Measurements from ENCODE around the gene CENPW.

The CENPW gene

DNA sequence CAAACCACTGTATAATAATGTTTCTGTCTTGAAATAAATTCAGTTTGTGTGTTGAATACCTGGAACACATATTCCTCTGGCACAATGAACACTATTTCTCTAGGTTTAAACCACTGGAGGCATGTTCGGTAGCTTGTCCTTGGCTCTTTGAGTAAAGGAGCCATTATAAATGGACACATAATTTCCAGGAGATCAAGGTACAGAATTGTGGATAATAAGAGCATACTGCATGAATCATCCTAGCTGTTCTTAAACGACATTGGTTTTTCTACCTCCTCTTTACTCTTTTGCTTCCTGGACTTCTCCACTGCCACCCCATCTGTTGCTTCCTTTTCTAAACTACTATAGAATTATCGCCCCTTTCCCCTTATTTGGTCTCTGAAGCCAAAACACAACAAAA is 1.2 kb downstream of the CENPW start:
- Histone ChIP-seq H2AFZ (ENCODE audit: low read depth, low read length) (peak overlapping the region; percentile 98), H3K9me3 (ENCODE audit: low read length) (no peaks in the 10 kb centered on the region), H3K4me1 (ENCODE audit: insufficient read depth, low read length) (peaks cover 24% of the 10 kb centered on the region), H3K27me3 (ENCODE audit: insufficient read depth, low read length) (no peaks in the 10 kb centered on the region), H3K4me3 (ENCODE audit: low read length) (peak overlapping the region; percentile 81), H3K36me3 (ENCODE audit: insufficient read depth, low read length) (no peaks in the 10 kb centered on the region)

DNA sequence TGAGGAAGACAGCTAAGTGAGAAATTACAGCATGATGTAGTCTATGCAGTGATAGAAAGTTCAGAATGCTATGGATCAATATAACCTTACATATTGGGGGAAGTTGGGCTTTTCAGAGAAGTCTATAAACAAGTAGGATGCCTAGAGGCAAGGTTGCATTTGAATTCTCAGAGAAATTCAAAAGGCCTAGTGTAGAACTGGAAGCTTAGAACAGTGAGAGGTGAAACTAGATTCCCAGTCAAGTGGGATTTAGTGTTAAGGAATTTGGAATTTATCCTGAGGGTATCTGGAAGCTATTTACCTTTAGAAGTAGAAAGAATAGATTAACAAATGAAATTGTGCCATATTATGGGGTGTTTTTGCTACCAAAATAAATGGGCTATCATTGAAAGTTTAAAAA is 4.3 kb downstream of the CENPW start:
- no peaks in the 10 kb centered on the region for H3K9me3 ChIP-seq (ENCODE audit: low read length)
- peaks cover 24% of the 10 kb centered on the region for H3K4me1 ChIP-seq (ENCODE audit: insufficient read depth, low read length)
- H3K4me3 ChIP-seq (ENCODE audit: low read length): no peak overlapping the region
- H3K27me3 ChIP-seq (ENCODE audit: insufficient read depth, low read length): no peaks in the 10 kb centered on the region
- H3K36me3 ChIP-seq (ENCODE audit: insufficient read depth, low read length): peaks cover 3% of the 10 kb centered on the region
- H2AFZ ChIP-seq (ENCODE audit: low read depth, low read length): no peak overlapping the region

DNA sequence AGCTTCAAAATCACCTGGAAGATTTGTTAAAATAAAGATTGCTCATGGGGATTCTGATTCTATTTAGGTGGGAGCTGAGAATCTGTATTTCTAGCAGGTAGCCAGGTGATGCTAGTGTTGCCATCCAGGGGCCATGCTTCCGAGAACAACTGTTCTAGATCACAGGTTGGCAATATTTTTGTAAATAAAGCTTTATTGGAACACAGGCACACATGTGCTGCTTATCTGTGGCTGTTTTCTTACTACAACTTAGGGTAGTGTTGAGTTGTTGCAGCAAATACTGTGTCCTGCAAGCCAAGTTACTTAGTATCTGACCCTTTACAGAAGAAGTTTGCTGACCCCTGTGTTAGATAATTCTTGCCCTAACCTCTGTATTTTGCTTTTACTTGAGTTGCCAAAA is 12.0 kb downstream of the CENPW start:
- H3K4me3 ChIP-seq (ENCODE audit: low read length): no peak overlapping the region
- no peaks in the 10 kb centered on the region for H3K4me1 ChIP-seq (ENCODE audit: insufficient read depth, low read length)
- H2AFZ ChIP-seq (ENCODE audit: low read depth, low read length): no peak overlapping the region
- no peaks in the 10 kb centered on the region for H3K27me3 ChIP-seq (ENCODE audit: insufficient read depth, low read length)
- H3K9me3 ChIP-seq (ENCODE audit: low read length): no peaks in the 10 kb centered on the region
- H3K36me3 ChIP-seq (ENCODE audit: insufficient read depth, low read length): peaks cover 10% of the 10 kb centered on the region

DNA sequence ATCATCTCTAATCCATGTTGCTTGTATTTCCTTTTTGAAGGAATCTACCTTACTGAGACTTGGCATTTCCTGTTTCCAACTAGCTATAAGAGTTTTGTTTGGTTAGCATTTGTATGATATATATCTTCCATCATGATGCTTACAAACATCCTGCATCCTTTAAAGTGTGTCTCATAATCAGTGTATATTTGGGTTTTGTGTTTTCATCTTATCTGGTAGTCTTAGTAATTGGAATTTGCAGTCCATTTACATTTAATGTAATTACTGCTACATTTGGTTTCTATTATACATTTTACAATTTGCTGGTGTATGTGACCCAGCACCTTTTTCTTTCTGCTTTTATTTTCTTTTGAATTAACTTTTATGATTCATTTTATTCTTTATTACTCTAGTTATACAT is 12.6 kb downstream of the CENPW start:
- Histone ChIP-seq H3K9me3 (ENCODE audit: low read length) (no peaks in the 10 kb centered on the region), H3K27me3 (ENCODE audit: insufficient read depth, low read length) (no peaks in the 10 kb centered on the region), H3K4me1 (ENCODE audit: insufficient read depth, low read length) (no peaks in the 10 kb centered on the region), H3K4me3 (ENCODE audit: low read length) (no peak overlapping the region), H3K36me3 (ENCODE audit: insufficient read depth, low read length) (peaks cover 10% of the 10 kb centered on the region), H2AFZ (ENCODE audit: low read depth, low read length) (no peak overlapping the region)

DNA sequence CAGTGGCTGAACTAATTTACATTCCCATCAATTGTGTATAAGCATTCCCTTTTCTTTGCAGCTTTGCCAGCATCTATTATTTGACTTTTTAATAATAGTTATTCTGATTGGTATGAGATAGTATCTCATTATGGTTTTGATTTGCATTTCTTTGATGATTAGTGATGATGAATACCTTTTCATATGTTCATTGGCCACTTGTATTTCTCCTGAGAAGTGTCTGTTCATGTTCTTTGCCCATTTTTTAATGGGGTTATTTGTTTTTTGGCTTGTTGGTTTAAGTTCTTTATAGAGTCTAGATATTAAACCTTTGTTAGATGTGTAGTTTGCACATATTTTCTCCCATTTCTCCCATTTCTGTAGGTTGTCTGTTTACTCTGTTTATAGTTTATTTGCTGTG is 16.6 kb downstream of the CENPW start:
- Histone ChIP-seq H3K36me3 (ENCODE audit: insufficient read depth, low read length) (no peaks in the 10 kb centered on the region), H3K27me3 (ENCODE audit: insufficient read depth, low read length) (no peaks in the 10 kb centered on the region), H3K4me3 (ENCODE audit: low read length) (no peak overlapping the region)

DNA sequence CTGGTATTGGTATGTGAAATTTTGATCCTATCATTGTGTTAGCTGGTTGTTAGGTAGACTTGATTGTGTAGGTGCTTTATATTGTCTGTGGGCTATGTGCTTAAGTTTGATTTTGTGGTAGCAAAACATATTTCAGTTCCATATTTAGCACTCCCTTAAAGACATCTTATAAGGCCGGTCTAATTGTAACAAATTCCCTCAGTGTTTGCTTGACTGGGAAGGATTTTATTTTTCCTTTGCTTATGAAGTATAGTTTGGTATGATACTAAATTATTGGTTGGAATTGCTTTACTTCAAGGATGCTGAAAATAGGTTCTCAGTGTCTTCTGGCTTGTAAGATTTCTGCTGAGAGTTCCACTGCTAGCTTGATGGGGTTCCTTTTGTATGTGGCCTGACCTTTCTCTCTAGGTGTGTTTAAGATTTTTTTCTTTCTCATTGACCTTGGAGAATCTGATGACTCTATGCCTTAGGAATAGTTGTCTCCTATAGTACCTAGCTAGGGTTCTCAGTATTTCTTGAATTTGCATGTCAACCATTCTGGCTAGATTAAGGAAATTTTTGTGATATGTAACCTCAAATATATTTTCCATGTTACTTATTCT is 20.1 kb downstream of the CENPW start:
- no peak overlapping the region for H3K4me3 ChIP-seq (ENCODE audit: low read length)
- H3K36me3 ChIP-seq (ENCODE audit: insufficient read depth, low read length): no peaks in the 10 kb centered on the region
- peaks cover 2% of the 10 kb centered on the region for H3K9me3 ChIP-seq (ENCODE audit: low read length)
- H2AFZ ChIP-seq (ENCODE audit: low read depth, low read length): no peak overlapping the region
- H3K27me3 ChIP-seq (ENCODE audit: insufficient read depth, low read length): no peaks in the 10 kb centered on the region
- no peaks in the 10 kb centered on the region for H3K4me1 ChIP-seq (ENCODE audit: insufficient read depth, low read length)

More for the DNA sequence above, 16.6 kb downstream of the CENPW start:
- H2AFZ ChIP-seq (ENCODE audit: low read depth, low read length): no peak overlapping the region
- H3K4me1 ChIP-seq (ENCODE audit: insufficient read depth, low read length): no peaks in the 10 kb centered on the region
- peaks cover 2% of the 10 kb centered on the region for H3K9me3 ChIP-seq (ENCODE audit: low read length)

DNA sequence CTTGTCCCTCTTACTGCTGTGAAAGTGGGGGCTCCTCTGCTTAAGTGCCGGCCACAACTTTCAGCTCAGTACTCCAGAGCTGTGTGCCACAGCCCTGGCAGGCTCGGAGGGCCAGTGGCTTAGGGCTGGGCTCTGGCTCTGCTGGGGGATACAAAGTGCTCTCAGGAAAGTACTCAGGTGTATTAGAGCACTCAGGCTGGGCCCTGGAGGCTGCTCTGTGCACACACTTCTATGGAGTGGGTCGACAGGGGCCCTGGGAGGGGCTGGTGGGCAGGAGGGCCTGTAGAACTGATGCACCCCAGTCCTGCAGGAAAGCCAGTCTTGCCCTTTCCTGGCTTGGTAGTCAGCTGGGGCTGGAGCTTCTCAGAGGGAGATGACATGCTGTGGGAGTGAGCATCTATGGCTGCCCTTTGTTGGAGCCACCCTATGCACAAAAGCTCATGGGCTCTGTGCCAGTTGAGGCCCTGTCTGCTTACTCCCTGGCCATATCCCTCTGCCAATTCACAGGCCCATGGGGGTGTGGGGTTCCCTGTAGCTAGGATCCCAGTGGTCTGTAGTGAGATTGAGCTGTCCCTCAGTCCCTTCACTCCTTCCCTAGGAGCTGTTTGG is 22.0 kb downstream of the CENPW start:
- peaks cover 2% of the 10 kb centered on the region for H3K9me3 ChIP-seq (ENCODE audit: low read length)
- H3K4me3 ChIP-seq (ENCODE audit: low read length): no peak overlapping the region
- peaks cover 3% of the 10 kb centered on the region for H3K36me3 ChIP-seq (ENCODE audit: insufficient read depth, low read length)
- no peaks in the 10 kb centered on the region for H3K4me1 ChIP-seq (ENCODE audit: insufficient read depth, low read length)
- no peaks in the 10 kb centered on the region for H3K27me3 ChIP-seq (ENCODE audit: insufficient read depth, low read length)
- H2AFZ ChIP-seq (ENCODE audit: low read depth, low read length): no peak overlapping the region

DNA sequence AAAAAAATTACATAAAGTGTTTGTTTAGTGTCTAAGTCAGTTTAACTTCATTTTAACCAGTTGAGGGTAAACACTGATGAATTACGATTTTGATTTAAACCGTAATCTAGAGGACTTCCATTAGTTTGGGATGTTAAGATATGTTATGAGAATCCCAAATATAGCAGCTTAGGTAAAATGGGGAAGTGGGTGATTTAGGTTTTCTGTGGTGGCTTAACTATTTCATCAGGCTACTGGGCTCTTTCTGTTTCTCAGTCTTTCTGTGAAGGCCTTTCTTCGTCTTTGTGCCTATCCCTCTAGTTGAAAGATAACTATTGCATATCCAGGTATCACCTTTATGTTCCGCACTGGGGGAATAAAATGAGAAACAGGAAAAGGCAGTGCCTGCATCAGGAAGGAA is 27.9 kb downstream of the CENPW start:
- Histone ChIP-seq H3K9me3 (ENCODE audit: low read length) (no peaks in the 10 kb centered on the region), H3K4me1 (ENCODE audit: insufficient read depth, low read length) (no peaks in the 10 kb centered on the region), H3K36me3 (ENCODE audit: insufficient read depth, low read length) (peaks cover 3% of the 10 kb centered on the region), H2AFZ (ENCODE audit: low read depth, low read length) (no peak overlapping the region), H3K27me3 (ENCODE audit: insufficient read depth, low read length) (no peaks in the 10 kb centered on the region), H3K4me3 (ENCODE audit: low read length) (no peak overlapping the region)

DNA sequence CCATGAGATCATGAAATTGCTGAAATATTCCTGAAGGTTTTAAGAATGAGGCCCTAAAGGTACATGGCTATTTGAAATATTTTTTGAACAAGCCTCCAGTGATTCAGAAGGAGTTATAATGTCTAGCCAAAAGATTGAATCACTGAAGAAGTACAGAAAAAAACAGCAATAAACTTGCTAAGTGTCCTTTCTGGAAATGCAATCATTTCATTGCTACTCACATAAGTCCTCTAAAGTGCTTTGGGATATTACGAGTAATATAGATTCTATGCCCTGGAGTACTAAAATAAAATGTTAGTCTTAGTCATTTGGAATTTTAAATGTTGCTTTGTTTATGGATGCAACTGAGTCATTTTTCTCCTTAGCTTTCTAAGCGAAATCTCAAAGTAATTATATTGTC is 32.7 kb downstream of the CENPW start:
- no peaks in the 10 kb centered on the region for H3K9me3 ChIP-seq (ENCODE audit: low read length)
- H3K4me3 ChIP-seq (ENCODE audit: low read length): no peak overlapping the region
- no peaks in the 10 kb centered on the region for H3K36me3 ChIP-seq (ENCODE audit: insufficient read depth, low read length)
- no peaks in the 10 kb centered on the region for H3K4me1 ChIP-seq (ENCODE audit: insufficient read depth, low read length)
- H2AFZ ChIP-seq (ENCODE audit: low read depth, low read length): no peak overlapping the region
- no peaks in the 10 kb centered on the region for H3K27me3 ChIP-seq (ENCODE audit: insufficient read depth, low read length)

DNA sequence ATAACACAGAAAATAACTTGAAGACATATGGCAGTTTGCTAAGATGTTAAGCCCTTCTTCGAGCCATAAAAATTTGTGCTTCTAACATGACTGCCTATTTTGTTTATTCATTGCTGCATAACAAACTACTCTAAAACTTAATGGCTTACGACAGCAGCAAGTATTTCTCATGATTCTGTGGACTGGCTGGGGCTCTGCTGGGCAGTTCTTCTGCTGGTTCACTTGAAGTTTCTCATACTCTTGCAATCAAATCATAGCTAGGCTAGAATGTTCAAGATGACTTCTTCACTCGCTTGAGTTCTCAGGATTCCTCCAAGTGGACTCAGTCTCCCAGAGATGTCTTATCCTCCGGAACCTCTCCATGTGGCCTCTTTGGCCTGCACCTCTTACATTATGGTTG is 33.4 kb downstream of the CENPW start:
- H3K4me1 ChIP-seq (ENCODE audit: insufficient read depth, low read length): no peaks in the 10 kb centered on the region
- no peak overlapping the region for H2AFZ ChIP-seq (ENCODE audit: low read depth, low read length)
- H3K4me3 ChIP-seq (ENCODE audit: low read length): no peak overlapping the region
- H3K9me3 ChIP-seq (ENCODE audit: low read length): no peaks in the 10 kb centered on the region
- no peaks in the 10 kb centered on the region for H3K27me3 ChIP-seq (ENCODE audit: insufficient read depth, low read length)
- no peaks in the 10 kb centered on the region for H3K36me3 ChIP-seq (ENCODE audit: insufficient read depth, low read length)

DNA sequence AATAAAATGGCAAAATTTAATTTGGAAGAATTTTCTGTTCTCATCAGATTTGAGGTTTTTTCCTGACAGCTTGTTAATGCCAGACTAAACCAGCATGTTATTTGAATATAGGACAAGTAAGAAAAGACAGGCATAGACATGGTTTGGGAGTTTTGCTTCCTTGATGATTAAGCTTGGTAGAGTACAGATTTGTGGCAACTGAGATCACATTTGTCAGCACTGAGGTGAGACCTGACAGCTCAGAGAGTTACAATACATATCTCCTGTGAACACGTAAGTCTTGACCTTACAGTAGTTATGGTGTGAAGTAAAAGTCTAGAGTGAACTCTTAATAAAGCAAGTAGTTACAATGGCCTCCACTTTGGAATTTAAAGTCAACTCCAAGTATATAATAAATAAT is 34.5 kb downstream of the CENPW start:
- H3K27me3 ChIP-seq (ENCODE audit: insufficient read depth, low read length): no peaks in the 10 kb centered on the region
- no peaks in the 10 kb centered on the region for H3K36me3 ChIP-seq (ENCODE audit: insufficient read depth, low read length)
- no peak overlapping the region for H3K4me3 ChIP-seq (ENCODE audit: low read length)
- H3K9me3 ChIP-seq (ENCODE audit: low read length): no peaks in the 10 kb centered on the region
- H3K4me1 ChIP-seq (ENCODE audit: insufficient read depth, low read length): no peaks in the 10 kb centered on the region
- H2AFZ ChIP-seq (ENCODE audit: low read depth, low read length): no peak overlapping the region

DNA sequence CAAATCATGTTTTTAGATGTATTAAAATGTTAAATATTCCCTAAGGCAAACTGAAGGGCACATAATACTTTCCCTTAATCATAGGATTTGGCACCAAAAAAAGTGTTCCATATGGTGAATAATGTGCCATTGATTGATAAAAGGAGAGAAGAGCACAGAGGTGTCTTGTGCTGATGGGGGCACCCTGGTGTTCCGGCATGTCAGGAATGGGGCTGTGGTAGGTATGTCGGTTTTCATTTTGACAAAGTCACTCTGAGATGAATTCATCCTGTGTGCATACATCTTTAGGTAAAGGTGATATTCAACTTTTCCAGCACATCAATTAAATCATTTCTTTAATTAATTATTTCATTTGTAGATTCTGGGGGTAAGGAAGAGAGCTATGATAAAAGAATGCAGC is 36.8 kb downstream of the CENPW start:
- Histone ChIP-seq H3K9me3 (ENCODE audit: low read length) (peaks cover 3% of the 10 kb centered on the region), H3K36me3 (ENCODE audit: insufficient read depth, low read length) (no peaks in the 10 kb centered on the region), H2AFZ (ENCODE audit: low read depth, low read length) (no peak overlapping the region), H3K4me1 (ENCODE audit: insufficient read depth, low read length) (no peaks in the 10 kb centered on the region), H3K27me3 (ENCODE audit: insufficient read depth, low read length) (no peaks in the 10 kb centered on the region), H3K4me3 (ENCODE audit: low read length) (no peak overlapping the region)

DNA sequence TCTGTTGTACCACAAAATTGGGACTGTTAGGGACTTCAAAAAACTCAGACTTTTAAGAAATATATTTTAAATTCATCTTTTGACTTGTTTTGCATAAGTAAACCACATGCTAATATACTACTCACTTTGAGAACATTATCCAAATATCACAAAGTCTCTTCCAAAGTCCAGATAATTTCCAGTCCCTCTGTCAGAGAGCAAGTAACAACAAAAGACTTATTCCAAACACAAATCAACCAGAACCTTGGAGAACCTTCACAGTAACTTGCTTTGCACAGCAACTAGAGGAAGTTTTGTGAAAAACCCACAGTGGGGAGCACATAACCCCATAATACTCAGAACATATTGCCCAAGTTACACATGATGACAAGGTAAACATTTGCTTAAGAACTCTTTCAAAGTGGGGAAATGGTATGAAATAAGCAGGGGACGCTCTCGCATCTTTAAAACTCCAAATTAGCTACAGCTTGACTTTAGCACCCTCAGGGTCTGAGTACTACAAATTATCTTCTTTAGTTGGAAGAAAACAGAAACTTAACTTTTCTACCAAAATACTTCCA is 37.8 kb downstream of the CENPW start:
- Histone ChIP-seq H2AFZ (ENCODE audit: low read depth, low read length) (no peak overlapping the region), H3K4me1 (ENCODE audit: insufficient read depth, low read length) (no peaks in the 10 kb centered on the region), H3K4me3 (ENCODE audit: low read length) (no peak overlapping the region), H3K27me3 (ENCODE audit: insufficient read depth, low read length) (no peaks in the 10 kb centered on the region), H3K9me3 (ENCODE audit: low read length) (peaks cover 6% of the 10 kb centered on the region), H3K36me3 (ENCODE audit: insufficient read depth, low read length) (no peaks in the 10 kb centered on the region)

All from neuron (in vitro differentiated cells).